Naive thymus-derived CD8-positive, alpha-beta T cell (primary cell): ENCODE data around the gene LIPC. TPM values are rescaled to one million over a fixed set of nuclear protein-coding genes. Genes with fewer than 3 reads are reported as not detected.

Experiments
- ATAC-seq, 2 donors: fragments of 150-1000 bp; cut with Tn5 transposase in 1 of 2; sonication (Bioruptor Pico), chemical (Tn5 transposase) in 1 of 2; 1 replicate in 1 of 2; 2 replicates in 1 of 2; pipeline ENCODE4 v1.10.0; 2021; ENCODE audit warnings: mild to moderate bottlenecking in 2 of 2, moderate library complexity in 2 of 2
- POLR2A ChIA-PET: fragments of 350-600 bp; sonication (Branson Sonifier 250); formaldehyde crosslinking; loops from one replicate; lab custom pipeline; 2021; ENCODE audit warnings: antibody characterized with exemption; lab: Charles Lee
- DNase-seq, 10 donors: peaks; one replicate each; pipeline versions ENCODE4 v3.0.0 to v3.0.0-alpha.2; 2020 to 2022
- H3K27ac Mint-ChIP-seq, 10 donors: one replicate each; pipeline ENCODE4 v1.8.0; 2020 to 2022; ENCODE audit warnings: mild to moderate bottlenecking in 10 of 10, mixed read lengths in 10 of 10, moderate library complexity in 4 of 10, inconsistent platforms in 1 of 10
- H3K27me3 Mint-ChIP-seq, 5 donors: one replicate each; pipeline ENCODE4 v1.8.0; 2021 to 2022; ENCODE audit warnings: mixed read lengths in 5 of 5
- H3K36me3 Mint-ChIP-seq, 3 donors: one replicate each; pipeline ENCODE4 v1.8.0; 2020 to 2022; ENCODE audit warnings: mixed read lengths in 3 of 3, mild to moderate bottlenecking in 2 of 3, inconsistent platforms in 1 of 3
- H3K4me1 Mint-ChIP-seq, 4 donors: one replicate each; pipeline ENCODE4 v1.8.0; 2021 to 2022; ENCODE audit warnings: mixed read lengths in 4 of 4
- H3K4me3 Mint-ChIP-seq, 10 donors: one replicate each; pipeline ENCODE4 v1.8.0; 2020 to 2022; ENCODE audit warnings: mild to moderate bottlenecking in 10 of 10, mixed read lengths in 10 of 10, moderate library complexity in 6 of 10, inconsistent platforms in 1 of 10
- H3K9me3 Mint-ChIP-seq, 9 donors: one replicate each; pipeline ENCODE4 v1.8.0; 2020 to 2022; ENCODE audit warnings: mixed read lengths in 9 of 9, mild to moderate bottlenecking in 3 of 9, inconsistent platforms in 1 of 9, moderate library complexity in 1 of 9
- polyA plus RNA-seq, 3 donors: library from polyadenylated mRNA; unstranded; fragments of 300-500 nt; fragmentation: Illumina TruSeq; gene quantifications; one replicate each; pipeline ENCODE4 v1.2.3, GENCODE V29; 2021
- total RNA-seq, 8 experiments: library from RNA in 2 of 8; stranded (reverse) in 2 of 8; gene quantifications; one replicate each; pipeline ENCODE4 v1.2.3 and lab custom pipeline; 2021 to 2026

LIPC gene
- total and polyA plus RNA-seq, 5 experiments from 2014 or later = 0.64 to 4.4 (median 2.9) TPM

DNA sequence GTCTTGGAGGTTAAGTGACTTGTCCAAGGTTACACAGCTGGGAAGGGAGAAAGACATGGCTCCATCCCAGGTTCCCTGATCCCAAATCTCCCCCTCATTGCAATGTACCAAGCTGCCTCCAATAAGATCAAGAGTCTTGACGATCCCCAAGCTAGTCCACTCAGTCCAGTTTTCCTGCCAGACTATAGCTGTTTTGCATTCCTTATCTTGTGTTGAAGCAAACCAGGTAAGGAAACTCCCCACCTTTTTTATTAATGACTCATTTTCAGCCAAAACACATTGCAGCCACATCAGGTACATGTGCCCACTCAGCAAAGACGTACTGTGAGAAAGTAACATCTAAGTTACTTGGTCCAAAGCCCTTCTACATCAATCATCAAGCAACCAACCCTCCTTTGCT lies 41.9 kb downstream of the LIPC start:
- no peaks in the 10 kb centered on the region for H3K36me3 Mint-ChIP-seq
- H3K27me3 Mint-ChIP-seq = no peaks in the 10 kb centered on the region
- ATAC-seq = peak; percentile 12 to 13
- POLR2A ChIA-PET = interaction anchor here (0.8 to 3.8 kb wide), 3 partner anchors 8 to 188 kb away, joined by 3 to 27 read pairs (median 3); no protein-coding TSS in a partner anchor
- no peaks in the 10 kb centered on the region for H3K9me3 Mint-ChIP-seq
- peaks cover 38 to 61% (median 59%) of the 10 kb centered on the region in 4 donors for H3K4me1 Mint-ChIP-seq
- no peak for DNase-seq
- peak overlapping the region; percentile 46 to 95 (median 86) for H3K27ac Mint-ChIP-seq
- peak overlapping the region in 9 of 10 donors; percentile 66 to 73 (median 69) for H3K4me3 Mint-ChIP-seq

GRCh38 chr15:58474741-58475323 lies 43.0 kb downstream of the LIPC start:
- peaks cover 38 to 62% (median 60%) of the 10 kb centered on the region in 4 donors for H3K4me1 Mint-ChIP-seq
- no peaks in the 10 kb centered on the region for H3K36me3 Mint-ChIP-seq
- ATAC-seq (no peak), DNase-seq (no peak)
- peak overlapping the region in 9 of 10 donors; percentile 65 to 95 (median 77) for H3K27ac Mint-ChIP-seq
- no peaks in the 10 kb centered on the region for H3K9me3 Mint-ChIP-seq
- POLR2A ChIA-PET = interaction anchor here (3.8 kb wide), 1 partner anchor 10 kb away, joined by 27 read pairs; no protein-coding TSS in a partner anchor
- peak overlapping the region in 9 of 10 donors; percentile 36 to 71 (median 65) for H3K4me3 Mint-ChIP-seq
- H3K27me3 Mint-ChIP-seq = no peaks in the 10 kb centered on the region

GRCh38 chr15:58475573-58476524 lies 44.1 kb downstream of the LIPC start:
- ATAC-seq = no peak
- peak overlapping the region in 9 of 10 donors; percentile 40 to 95 (median 78) for H3K27ac Mint-ChIP-seq
- peaks cover 38 to 62% (median 60%) of the 10 kb centered on the region in 4 donors for H3K4me1 Mint-ChIP-seq
- H3K36me3 Mint-ChIP-seq = no peaks in the 10 kb centered on the region
- DNase-seq = no peak
- H3K4me3 Mint-ChIP-seq = peak overlapping the region in 8 of 10 donors; percentile 4 to 71 (median 60)
- POLR2A ChIA-PET = interaction anchor here (1.0 to 3.8 kb wide), 4 partner anchors 9 to 57 kb away, joined by 3 to 27 read pairs (median 6); no protein-coding TSS in a partner anchor
- no peaks in the 10 kb centered on the region for H3K9me3 Mint-ChIP-seq
- H3K27me3 Mint-ChIP-seq = no peaks in the 10 kb centered on the region

DNA sequence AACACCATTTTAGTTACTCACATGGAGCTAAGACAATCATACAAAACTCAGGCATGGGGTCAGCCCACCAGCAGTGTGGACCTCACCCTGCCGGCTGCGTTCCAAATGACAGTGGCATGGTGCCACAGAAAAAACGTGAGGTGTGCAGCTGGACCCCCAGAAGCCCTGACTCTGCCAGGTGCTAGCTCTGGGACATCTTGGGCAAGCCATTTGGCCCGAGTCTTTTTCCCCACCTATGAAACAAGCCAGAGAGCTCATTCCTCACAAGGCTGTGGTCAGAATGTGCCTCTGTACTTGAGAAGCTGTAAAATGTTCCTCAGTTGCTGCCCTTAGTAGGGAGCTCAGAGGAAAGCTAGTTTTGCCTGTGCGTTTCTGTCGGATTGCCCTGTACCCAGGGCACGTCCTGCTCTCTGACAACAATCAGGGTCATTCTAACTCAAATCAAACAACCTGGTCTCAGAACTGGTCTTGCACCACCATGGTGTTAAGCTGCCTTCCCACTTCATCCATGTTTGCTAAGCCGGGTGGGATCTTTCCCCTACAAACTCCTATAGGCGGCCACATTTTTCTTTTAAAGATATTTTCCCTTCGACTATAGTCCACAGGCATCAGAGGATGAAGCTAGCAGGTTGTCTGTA lies 44.9 kb downstream of the LIPC start:
- Mint-ChIP-seq H3K36me3 (no peaks in the 10 kb centered on the region), H3K9me3 (no peaks in the 10 kb centered on the region), H3K27me3 (no peaks in the 10 kb centered on the region), H3K4me3 (peak overlapping the region in 8 of 10 donors; percentile 14 to 68 (median 46)), H3K27ac (peak overlapping the region; percentile 36 to 92 (median 76)), H3K4me1 (peaks cover 38 to 62% (median 57%) of the 10 kb centered on the region in 4 donors)
- no peak for ATAC-seq
- no peak for DNase-seq
- POLR2A ChIA-PET = interaction anchor here (0.7 to 1.9 kb wide), 5 partner anchors 9 to 65 kb away, joined by 3 to 8 read pairs (median 3); no protein-coding TSS in a partner anchor

DNA sequence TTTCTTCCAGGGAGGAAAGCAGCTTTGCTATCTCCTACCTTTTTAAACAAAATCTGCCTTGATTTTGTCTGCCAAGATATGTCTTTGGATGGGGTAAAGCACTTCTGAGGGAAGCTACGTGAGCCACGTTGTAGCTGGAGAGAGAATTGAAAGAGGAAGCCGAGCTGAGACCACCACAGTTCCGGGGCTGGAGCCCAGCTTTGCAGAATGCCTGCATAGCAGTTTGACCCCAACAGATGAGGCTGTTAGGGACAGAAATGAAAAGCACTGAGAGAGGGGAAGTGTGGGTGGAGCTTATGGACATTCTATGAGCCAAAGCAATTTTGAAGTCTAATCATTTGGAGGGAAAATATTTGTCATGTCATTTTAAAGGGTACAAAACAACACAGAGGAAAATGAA lies 45.4 kb downstream of the LIPC start:
- ATAC-seq (peak; percentile 9 to 31), DNase-seq (peak in 2 of 10 donors; percentile 10 to 21)
- Mint-ChIP-seq H3K36me3 (no peaks in the 10 kb centered on the region), H3K4me3 (peak overlapping the region; percentile 14 to 68 (median 40)), H3K9me3 (no peaks in the 10 kb centered on the region), H3K27me3 (no peaks in the 10 kb centered on the region), H3K27ac (peak overlapping the region in 9 of 10 donors; percentile 36 to 91 (median 68)), H3K4me1 (peaks cover 38 to 62% (median 55%) of the 10 kb centered on the region in 4 donors)
- POLR2A ChIA-PET = interaction anchor here (0.6 to 1.9 kb wide), 5 partner anchors 8 to 66 kb away, joined by 3 to 8 read pairs (median 3); no protein-coding TSS in a partner anchor

GRCh38 chr15:58478035-58478434 lies 46.2 kb downstream of the LIPC start:
- POLR2A ChIA-PET = no interaction called here
- H3K9me3 Mint-ChIP-seq = no peaks in the 10 kb centered on the region
- no peaks in the 10 kb centered on the region for H3K27me3 Mint-ChIP-seq
- peaks cover 35 to 58% (median 52%) of the 10 kb centered on the region in 4 donors for H3K4me1 Mint-ChIP-seq
- H3K4me3 Mint-ChIP-seq = peak overlapping the region in 4 of 10 donors; percentile 11 to 68 (median 24)
- DNase-seq = no peak
- H3K36me3 Mint-ChIP-seq = no peaks in the 10 kb centered on the region
- peak overlapping the region in 9 of 10 donors; percentile 27 to 89 (median 70) for H3K27ac Mint-ChIP-seq
- no peak for ATAC-seq

DNA sequence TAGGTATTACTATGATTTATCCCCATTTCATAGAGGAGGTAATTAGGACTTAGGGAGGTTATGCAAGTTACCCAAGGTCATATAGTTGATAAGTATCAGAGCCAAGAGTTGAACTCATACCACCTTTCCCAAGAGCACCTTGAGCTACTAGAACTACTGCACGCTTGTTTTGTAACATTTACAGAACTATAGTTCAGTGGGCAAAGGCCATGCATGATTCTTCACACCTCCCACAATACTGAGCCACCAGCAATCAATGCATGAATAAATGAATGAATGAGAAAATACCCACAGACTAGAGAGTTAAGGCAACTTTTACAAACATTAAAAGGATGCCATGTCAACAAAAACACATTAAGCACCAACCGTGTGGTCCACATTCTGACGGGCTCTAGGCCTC lies 46.8 kb downstream of the LIPC start:
- Mint-ChIP-seq H3K27ac (peak overlapping the region in 7 of 10 donors; percentile 3 to 89 (median 49)), H3K36me3 (no peaks in the 10 kb centered on the region), H3K4me3 (no peak overlapping the region), H3K27me3 (no peaks in the 10 kb centered on the region), H3K9me3 (no peaks in the 10 kb centered on the region), H3K4me1 (peaks cover 32 to 57% (median 52%) of the 10 kb centered on the region in 4 donors)
- POLR2A ChIA-PET = no interaction called here
- DNase-seq = no peak
- no peak for ATAC-seq

- no peak for DNase-seq
- H3K4me3 Mint-ChIP-seq = peak overlapping the region in 1 of 10 donors; percentile 7
- H3K9me3 Mint-ChIP-seq = no peaks in the 10 kb centered on the region
- H3K27me3 Mint-ChIP-seq = no peaks in the 10 kb centered on the region
- no peaks in the 10 kb centered on the region for H3K36me3 Mint-ChIP-seq
- POLR2A ChIA-PET = interaction anchor here (0.6 kb wide), 1 partner anchor 20 kb away, joined by 3 read pairs; no protein-coding TSS in a partner anchor
- H3K4me1 Mint-ChIP-seq = peaks cover 31 to 59% (median 52%) of the 10 kb centered on the region in 4 donors
- peak overlapping the region in 4 of 10 donors; percentile 16 to 68 (median 26) for H3K27ac Mint-ChIP-seq
- no peak for ATAC-seq
Measured at GRCh38 chr15:58479941-58480340, 48.1 kb downstream of the LIPC start.

DNA sequence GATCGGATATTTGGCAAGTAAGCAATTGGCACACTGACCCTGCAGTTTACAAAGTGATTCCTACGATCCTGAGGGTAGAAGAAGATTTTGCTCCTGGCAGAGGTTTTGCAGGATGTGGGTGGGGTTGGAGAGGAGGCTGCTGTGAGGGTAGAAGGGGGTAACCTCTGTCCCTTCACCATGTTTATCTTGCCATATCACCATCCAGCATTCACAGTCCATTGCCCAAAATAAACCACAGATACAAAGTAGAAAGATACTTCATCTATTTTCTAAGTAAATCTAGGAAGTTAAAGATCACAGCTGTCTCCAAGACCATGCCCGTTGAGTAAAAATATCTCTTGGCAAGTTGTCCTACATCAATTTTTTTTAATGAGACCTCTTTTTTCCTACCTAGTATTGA lies 51.6 kb downstream of the LIPC start:
- Mint-ChIP-seq H3K27me3 (no peaks in the 10 kb centered on the region), H3K9me3 (no peaks in the 10 kb centered on the region), H3K36me3 (no peaks in the 10 kb centered on the region), H3K4me1 (peaks cover 28 to 54% (median 48%) of the 10 kb centered on the region in 4 donors), H3K4me3 (peak overlapping the region in 2 of 10 donors; percentile 11 to 20), H3K27ac (peak overlapping the region in 9 of 10 donors; percentile 41 to 90 (median 71))
- POLR2A ChIA-PET = interaction anchor here (4.7 kb wide), 1 partner anchor 10 kb away, joined by 27 read pairs; no protein-coding TSS in a partner anchor
- DNase-seq = no peak
- no peak for ATAC-seq

GRCh38 chr15:58484791-58485600 lies 53.2 kb downstream of the LIPC start:
- H3K27me3 Mint-ChIP-seq = no peaks in the 10 kb centered on the region
- POLR2A ChIA-PET = interaction anchor here (0.5 to 4.7 kb wide), 13 partner anchors 8 to 1122 kb away, joined by 3 to 27 read pairs (median 4); no protein-coding TSS in a partner anchor
- DNase-seq (peak in 8 of 10 donors; percentile 19 to 74 (median 44)), ATAC-seq (peak; percentile 82 to 87)
- H3K36me3 Mint-ChIP-seq = no peaks in the 10 kb centered on the region
- H3K4me3 Mint-ChIP-seq = peak overlapping the region; percentile 52 to 85 (median 74)
- H3K9me3 Mint-ChIP-seq = peaks cover 0 to 6% (median 0%) of the 10 kb centered on the region in 9 donors
- peak overlapping the region; percentile 74 to 95 (median 88) for H3K27ac Mint-ChIP-seq
- peaks cover 25 to 56% (median 44%) of the 10 kb centered on the region in 4 donors for H3K4me1 Mint-ChIP-seq

DNA sequence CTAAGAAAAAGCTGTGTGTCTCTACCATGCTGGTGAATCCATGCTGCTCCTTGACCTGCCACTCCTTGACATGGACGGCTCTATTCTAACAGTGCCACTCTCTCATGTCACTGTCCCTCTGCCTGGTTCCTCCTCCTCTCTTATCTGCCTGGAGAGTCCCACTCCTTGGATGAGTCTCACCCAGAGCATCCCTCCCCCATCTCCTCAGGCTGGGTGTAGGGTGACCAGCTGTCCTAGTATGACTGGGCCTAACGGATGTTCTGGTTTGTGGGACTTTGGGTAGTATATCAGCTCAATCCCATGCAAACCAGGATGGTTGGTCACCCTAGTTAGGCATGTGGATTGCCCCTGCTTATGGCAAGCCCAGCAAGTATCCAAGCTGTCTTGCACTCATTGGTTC lies 54.3 kb downstream of the LIPC start:
- Mint-ChIP-seq H3K27me3 (no peaks in the 10 kb centered on the region), H3K4me3 (peak overlapping the region in 7 of 10 donors; percentile 38 to 82 (median 63)), H3K9me3 (peaks cover 0 to 6% (median 0%) of the 10 kb centered on the region in 9 donors), H3K36me3 (no peaks in the 10 kb centered on the region), H3K27ac (peak overlapping the region; percentile 45 to 95 (median 86)), H3K4me1 (peaks cover 25 to 62% (median 44%) of the 10 kb centered on the region in 4 donors)
- POLR2A ChIA-PET = interaction anchor here (0.6 to 4.7 kb wide), 7 partner anchors 9 to 1121 kb away, joined by 3 to 27 read pairs (median 5); no protein-coding TSS in a partner anchor
- ATAC-seq = no peak
- DNase-seq = no peak
